DMS153 treated with DMSO at 0.1 percent for 48 hours (cell line): ENCODE results near the gene DNAJC5G.
"Not testable (repeated sequence)": the region's sequence is repeated elsewhere in the genome, so short reads cannot be mapped to it uniquely, and the experiment has no call there.

ENCODE experiments used
- DNase-seq: peaks from one replicate; lab custom pipeline; 2025; ENCODE audit not compliant: unreplicated experiment; lab: John Stamatoyannopoulos, UW

DNAJC5G gene

GRCh38 chr2:27280826-27281225 is 5.6 kb downstream of the DNAJC5G start:
- no peak for DNase-seq

GRCh38 chr2:27281442-27281841 is 6.2 kb downstream of the DNAJC5G start:
- DNase-seq: no peak

GRCh38 chr2:27281855-27282559 is 6.8 kb downstream of the DNAJC5G start, which contains the start of gene TRIM54:
Gene TRIM54 (plus strand): TSS chr2:27282429. CDS start chr2:27282732, 303 bp downstream.
- DNase-seq: no peak

GRCh38 chr2:27282892-27283291 is 7.7 kb downstream of the DNAJC5G start:
- DNase-seq: no peak

GRCh38 chr2:27284996-27285395 is 9.8 kb downstream of the DNAJC5G start:
- no peak for DNase-seq

GRCh38 chr2:27285481-27285880 is 10.2 kb downstream of the DNAJC5G start:
- DNase-seq: no peak

GRCh38 chr2:27288610-27289009 is 13.4 kb downstream of the DNAJC5G start:
- DNase-seq: no peak

GRCh38 chr2:27290549-27290948 is 15.3 kb downstream of the DNAJC5G start:
- no peak for DNase-seq

- DNase-seq: no peak
Measured at GRCh38 chr2:27291865-27292264, 16.6 kb downstream of the DNAJC5G start.

GRCh38 chr2:27294928-27295327 is 19.7 kb downstream of the DNAJC5G start:
- DNase-seq: no peak

GRCh38 chr2:27296481-27296880 is 21.2 kb downstream of the DNAJC5G start:
- DNase-seq: no peak

- DNase-seq: no peak
Measured at GRCh38 chr2:27297195-27297594, 22.0 kb downstream of the DNAJC5G start.

- DNase-seq: no peak
Measured at GRCh38 chr2:27298391-27299080, 23.3 kb downstream of the DNAJC5G start.

GRCh38 chr2:27300606-27301005 is 25.4 kb downstream of the DNAJC5G start:
- not testable (repeated sequence) for DNase-seq

- peak; percentile 73 for DNase-seq
Measured at GRCh38 chr2:27303093-27304025, 28.1 kb downstream of the DNAJC5G start.

GRCh38 chr2:27304488-27305240 is 29.4 kb downstream of the DNAJC5G start:
- DNase-seq: no peak

- DNase-seq: no peak
Measured at GRCh38 chr2:27305516-27305915, 30.3 kb downstream of the DNAJC5G start.

- DNase-seq: no peak
Measured at GRCh38 chr2:27306136-27306535, 30.9 kb downstream of the DNAJC5G start.

- DNase-seq: no peak
Measured at GRCh38 chr2:27306573-27307286, 31.5 kb downstream of the DNAJC5G start.

GRCh38 chr2:27307287-27307544 is 32.0 kb downstream of the DNAJC5G start:
- no peak for DNase-seq
